ENCODE data around the gene CYTH1. TPM values are rescaled to one million over a fixed set of nuclear protein-coding genes. Genes with fewer than 3 reads are reported as not detected.
A peak's percentile ranks its signal among the peaks of the same experiment; 100 is the strongest.

CYTH1 gene
- total RNA-seq, 4 donors from 2014 or later: 42.1 to 86.7 (median 67.5) TPM

DNA sequence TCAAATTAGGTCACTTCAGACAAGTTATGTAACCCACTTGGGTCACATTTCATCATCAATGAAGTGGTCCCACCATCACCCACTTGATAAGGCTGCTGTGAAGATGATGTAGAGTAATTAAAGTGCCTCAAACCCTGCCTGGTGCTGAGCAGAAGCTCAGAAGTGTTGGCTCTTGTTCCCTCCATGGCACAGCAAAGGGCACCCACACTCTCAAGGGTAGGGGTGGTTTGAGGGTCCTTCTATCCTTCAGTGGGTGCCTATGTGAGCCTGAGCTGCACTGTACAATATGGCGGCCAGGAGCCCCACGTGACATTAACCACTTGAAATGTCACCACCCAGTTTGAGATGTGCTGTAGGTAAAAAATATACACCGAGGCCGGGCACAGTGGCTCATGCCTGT lies 71.5 kb downstream of the CYTH1 start:
- peaks cover 0 to 24% (median 0%) of the 10 kb centered on the region in 3 donors for H3K36me3 ChIP-seq
- H3K9me3 ChIP-seq: no peaks in the 10 kb centered on the region
- TF ChIP-seq, protein P1, sequence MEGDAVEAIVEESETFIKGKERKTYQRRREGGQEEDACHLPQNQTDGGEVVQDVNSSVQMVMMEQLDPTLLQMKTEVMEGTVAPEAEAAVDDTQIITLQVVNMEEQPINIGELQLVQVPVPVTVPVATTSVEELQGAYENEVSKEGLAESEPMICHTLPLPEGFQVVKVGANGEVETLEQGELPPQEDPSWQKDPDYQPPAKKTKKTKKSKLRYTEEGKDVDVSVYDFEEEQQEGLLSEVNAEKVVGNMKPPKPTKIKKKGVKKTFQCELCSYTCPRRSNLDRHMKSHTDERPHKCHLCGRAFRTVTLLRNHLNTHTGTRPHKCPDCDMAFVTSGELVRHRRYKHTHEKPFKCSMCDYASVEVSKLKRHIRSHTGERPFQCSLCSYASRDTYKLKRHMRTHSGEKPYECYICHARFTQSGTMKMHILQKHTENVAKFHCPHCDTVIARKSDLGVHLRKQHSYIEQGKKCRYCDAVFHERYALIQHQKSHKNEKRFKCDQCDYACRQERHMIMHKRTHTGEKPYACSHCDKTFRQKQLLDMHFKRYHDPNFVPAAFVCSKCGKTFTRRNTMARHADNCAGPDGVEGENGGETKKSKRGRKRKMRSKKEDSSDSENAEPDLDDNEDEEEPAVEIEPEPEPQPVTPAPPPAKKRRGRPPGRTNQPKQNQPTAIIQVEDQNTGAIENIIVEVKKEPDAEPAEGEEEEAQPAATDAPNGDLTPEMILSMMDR (IDR thresholded peaks at IDR 0.05): no peak
- no peak for TF ChIP-seq POLR2A (IDR thresholded peaks at IDR 0.05)
- H3K4me1 ChIP-seq: peaks cover 10 to 77% (median 18%) of the 10 kb centered on the region in 3 donors
- WGBS, 2 donors: 93 to 100% methylated on average over 2 to 3 of the region's 4 CpGs
- no peak overlapping the region for H3K4me3 ChIP-seq
- no peaks in the 10 kb centered on the region for H3K27me3 ChIP-seq
- DNase-seq: no peak
- H3K27ac ChIP-seq: no peak overlapping the region
- intact Hi-C loops (cut with DNase I): no loop called here

DNA sequence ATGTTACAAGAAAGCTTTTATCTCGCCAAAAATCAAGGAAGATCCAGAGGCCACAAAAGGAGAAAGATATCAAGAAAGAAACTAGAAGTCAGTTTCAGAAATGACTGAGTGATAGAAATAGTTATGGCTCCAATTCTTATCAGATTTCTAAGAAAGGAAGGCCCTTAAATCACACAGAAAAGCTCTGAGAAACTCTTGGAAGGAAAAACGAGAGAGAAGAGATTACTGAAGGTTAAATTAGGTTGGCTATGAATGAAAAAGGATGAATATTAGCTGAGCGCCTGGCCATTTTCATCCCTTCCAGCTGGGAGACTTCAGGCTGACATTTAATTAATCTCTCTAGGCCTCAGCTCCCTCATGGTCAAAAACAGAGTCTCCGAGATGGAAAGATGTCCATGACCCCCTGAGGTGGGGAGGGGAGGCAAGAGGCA lies 72.3 kb downstream of the CYTH1 start:
- DNase-seq: no peak
- no peak overlapping the region for H3K27ac ChIP-seq
- TF ChIP-seq, protein P1 (IDR thresholded peaks at IDR 0.05): no peak
- TF ChIP-seq POLR2A (IDR thresholded peaks at IDR 0.05): no peak
- peaks cover 4 to 77% (median 11%) of the 10 kb centered on the region in 3 donors for H3K4me1 ChIP-seq
- WGBS, 2 donors: 56 to 65% methylated on average over 4 of the region's 4 CpGs
- H3K9me3 ChIP-seq: no peaks in the 10 kb centered on the region
- H3K27me3 ChIP-seq: no peaks in the 10 kb centered on the region
- no peak overlapping the region for H3K4me3 ChIP-seq
- intact Hi-C loops (cut with DNase I): loop anchor here (10.0 kb wide), 1 partner anchor 205 kb away; no protein-coding TSS in a partner anchor
- H3K36me3 ChIP-seq: peaks cover 0 to 32% (median 0%) of the 10 kb centered on the region in 3 donors

DNA sequence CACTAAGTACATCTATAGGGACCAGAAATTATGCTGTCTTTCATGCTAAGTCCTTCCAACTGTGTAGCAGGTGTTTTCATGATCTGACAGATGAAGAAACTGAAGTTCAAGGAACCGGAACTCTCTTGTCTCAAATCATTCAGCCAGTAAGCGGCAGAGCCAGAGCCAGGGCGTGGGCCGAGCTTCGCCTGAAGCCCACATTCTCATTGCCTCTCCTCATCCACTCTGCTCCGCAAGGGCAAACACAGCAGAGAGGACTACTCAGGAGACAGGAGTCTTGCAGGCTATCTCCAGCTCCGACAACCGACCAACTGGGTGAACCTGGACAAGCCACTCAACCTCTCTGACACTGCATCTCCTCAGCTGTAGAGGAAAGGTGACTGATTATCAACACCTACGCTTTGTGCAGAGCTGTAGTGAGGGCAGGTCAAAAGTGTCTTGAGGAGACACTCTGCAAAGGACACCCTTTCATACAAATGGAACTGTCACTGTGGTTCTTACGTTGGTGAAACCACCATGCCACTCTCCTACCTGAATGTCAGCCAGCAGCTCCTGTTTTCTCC lies 72.9 kb downstream of the CYTH1 start:
- TF ChIP-seq, protein P1 (IDR thresholded peaks at IDR 0.05): no peak
- no peak for TF ChIP-seq POLR2A (IDR thresholded peaks at IDR 0.05)
- peaks cover 4 to 73% (median 8%) of the 10 kb centered on the region in 3 donors for H3K4me1 ChIP-seq

GRCh38 chr17:78708510-78708973 lies 73.5 kb downstream of the CYTH1 start:
- no peak for DNase-seq
- Histone ChIP-seq H3K4me3 (no peak overlapping the region), H3K4me1 (peaks cover 4 to 70% (median 8%) of the 10 kb centered on the region in 3 donors), H3K27ac (peak overlapping the region in 2 of 4 donors; percentile 54 to 70), H3K36me3 (peaks cover 0 to 45% (median 0%) of the 10 kb centered on the region in 3 donors), H3K9me3 (no peaks in the 10 kb centered on the region), H3K27me3 (no peaks in the 10 kb centered on the region)
- TF ChIP-seq POLR2A (IDR thresholded peaks at IDR 0.05): no peak
- TF ChIP-seq, protein P1 (IDR thresholded peaks at IDR 0.05): peak; percentile 49 to 87 (median 78)
- intact Hi-C loops (cut with DNase I): loop anchor here (10.0 kb wide), 1 partner anchor 204 kb away; no protein-coding TSS in a partner anchor
- 8 to 10% methylated on average over 6 of the region's 6 CpGs for WGBS, 2 donors

More for the DNA sequence above, 72.9 kb downstream of the CYTH1 start:
- WGBS, 2 donors: 86 to 88% methylated on average over 3 to 10 of the region's 10 CpGs
- peak overlapping the region in 1 of 4 donors; percentile 29 for H3K27ac ChIP-seq
- H3K27me3 ChIP-seq: no peaks in the 10 kb centered on the region
- H3K9me3 ChIP-seq: no peaks in the 10 kb centered on the region
- peaks cover 0 to 38% (median 0%) of the 10 kb centered on the region in 3 donors for H3K36me3 ChIP-seq
- DNase-seq: no peak
- intact Hi-C loops (cut with DNase I): loop anchor here (10.0 kb wide), 1 partner anchor 204 kb away; no protein-coding TSS in a partner anchor
- H3K4me3 ChIP-seq: no peak overlapping the region

DNA sequence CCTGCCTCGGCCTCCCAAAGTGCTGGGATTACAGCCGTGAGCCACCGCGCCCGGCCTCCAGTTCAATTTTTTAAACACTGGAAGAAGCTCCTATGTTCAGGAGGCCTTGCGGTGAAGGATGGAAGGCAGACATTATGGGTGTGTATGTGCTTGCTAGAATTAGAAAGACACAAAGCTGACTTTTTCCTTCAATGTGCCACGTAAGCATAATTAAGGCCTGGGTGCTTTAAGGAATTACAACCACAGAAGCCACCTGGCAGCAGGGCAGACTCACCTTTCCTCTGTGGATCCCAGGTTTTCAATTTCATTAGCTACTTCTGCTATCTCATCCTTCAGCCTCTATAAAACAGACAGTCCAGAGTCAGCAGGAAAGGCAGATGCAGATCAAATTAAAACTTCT lies 74.2 kb downstream of the CYTH1 start:
- H3K36me3 ChIP-seq: peaks cover 0 to 51% (median 0%) of the 10 kb centered on the region in 3 donors
- 81 to 86% methylated on average over 7 of the region's 7 CpGs for WGBS, 2 donors
- TF ChIP-seq POLR2A (IDR thresholded peaks at IDR 0.05): no peak
- TF ChIP-seq, protein P1 (IDR thresholded peaks at IDR 0.05): no peak

More for the DNA sequence above, 74.2 kb downstream of the CYTH1 start:
- intact Hi-C loops (cut with DNase I): loop anchor here (10.0 kb wide), 1 partner anchor 203 kb away; no protein-coding TSS in a partner anchor
- Histone ChIP-seq H3K4me3 (no peak overlapping the region), H3K27ac (peak overlapping the region in 2 of 4 donors; percentile 54 to 70), H3K9me3 (no peaks in the 10 kb centered on the region), H3K27me3 (no peaks in the 10 kb centered on the region), H3K4me1 (peaks cover 4 to 70% (median 8%) of the 10 kb centered on the region in 3 donors)
- DNase-seq: no peak
